Central memory CD8-positive, alpha-beta T cell (primary cell): ENCODE results near the gene RUVBL1.

Experiments used
- ATAC-seq: fragments of 150-1000 bp; cut with Tn5 transposase; replicated peaks from 2 replicates; pipeline ENCODE4 v1.10.0; 2022; ENCODE audit warnings: mild to moderate bottlenecking, moderate FRiP score, moderate number of reproducible peaks; ENCODE audit not compliant: poor library complexity, severe bottlenecking; ENCODE audit errors: extremely low read depth
- DNase-seq, 2 donors: peaks; one replicate each; pipeline ENCODE4 v3.0.0; 2021; ENCODE audit warnings: low spot score in 2 of 2
- H3K27ac Mint-ChIP-seq: one replicate; pipeline ENCODE4 v1.8.0; 2022; ENCODE audit warnings: low read depth, mild to moderate bottlenecking, moderate library complexity, mixed read lengths
- H3K27me3 Mint-ChIP-seq: one replicate; pipeline ENCODE4 v1.8.0; 2022; ENCODE audit warnings: mixed read lengths
- H3K36me3 Mint-ChIP-seq: one replicate; pipeline ENCODE4 v1.8.0; 2022; ENCODE audit warnings: mild to moderate bottlenecking, moderate library complexity, mixed read lengths; ENCODE audit not compliant: insufficient read depth
- H3K4me1 Mint-ChIP-seq: one replicate; pipeline ENCODE4 v1.8.0; 2022; ENCODE audit warnings: mixed read lengths
- H3K4me3 Mint-ChIP-seq: one replicate; pipeline ENCODE4 v1.8.0; 2022; ENCODE audit warnings: mild to moderate bottlenecking, moderate library complexity, mixed read lengths
- H3K9me3 Mint-ChIP-seq: one replicate; pipeline ENCODE4 v1.8.0; 2022; ENCODE audit warnings: mixed read lengths

Gene RUVBL1

GRCh38 chr3:128078322-128078721, 45.3 kb downstream of the RUVBL1 start:
- H3K36me3 Mint-ChIP-seq: peaks cover 13% of the 10 kb centered on the region
- H3K9me3 Mint-ChIP-seq: no peaks in the 10 kb centered on the region
- no peak overlapping the region for H3K4me3 Mint-ChIP-seq
- no peak overlapping the region for H3K27ac Mint-ChIP-seq
- ATAC-seq (no peak), DNase-seq (no peak)
- H3K27me3 Mint-ChIP-seq: no peaks in the 10 kb centered on the region
- H3K4me1 Mint-ChIP-seq: no peaks in the 10 kb centered on the region

- DNase-seq (no peak), ATAC-seq (no peak)
- Mint-ChIP-seq H3K27me3 (no peaks in the 10 kb centered on the region), H3K9me3 (no peaks in the 10 kb centered on the region), H3K4me1 (no peaks in the 10 kb centered on the region), H3K4me3 (peak overlapping the region; percentile 9), H3K36me3 (peaks cover 14% of the 10 kb centered on the region), H3K27ac (no peak overlapping the region)
These were observed 45.9 kb downstream of the RUVBL1 start for GRCh38 chr3:128077665-128078064.

DNA sequence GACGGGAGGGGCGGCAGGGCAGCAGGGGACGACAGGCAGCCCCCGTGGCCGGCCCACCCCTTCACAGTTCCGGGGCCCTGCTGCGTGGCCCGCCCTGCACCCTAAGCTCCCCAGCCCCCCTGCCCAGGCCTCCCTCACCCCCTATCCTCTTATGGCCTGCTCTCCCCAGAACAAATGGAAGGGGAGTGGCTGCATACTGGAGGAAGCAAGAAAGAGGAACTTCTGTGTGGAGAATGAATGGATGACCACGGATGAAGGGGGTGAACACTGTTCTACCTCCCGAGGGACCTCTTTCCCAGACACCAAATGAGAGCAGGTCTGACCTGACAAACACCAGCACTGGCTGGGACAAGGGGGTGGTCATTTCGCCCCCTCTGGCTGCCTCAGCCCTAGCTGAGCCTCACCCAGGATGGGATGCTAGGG, 46.4 kb downstream of the RUVBL1 start:
- Mint-ChIP-seq H3K4me1 (no peaks in the 10 kb centered on the region), H3K27me3 (no peaks in the 10 kb centered on the region), H3K27ac (no peak overlapping the region), H3K9me3 (no peaks in the 10 kb centered on the region), H3K36me3 (peaks cover 17% of the 10 kb centered on the region), H3K4me3 (peak overlapping the region; percentile 9)
- DNase-seq: no peak
- ATAC-seq: no peak

DNA sequence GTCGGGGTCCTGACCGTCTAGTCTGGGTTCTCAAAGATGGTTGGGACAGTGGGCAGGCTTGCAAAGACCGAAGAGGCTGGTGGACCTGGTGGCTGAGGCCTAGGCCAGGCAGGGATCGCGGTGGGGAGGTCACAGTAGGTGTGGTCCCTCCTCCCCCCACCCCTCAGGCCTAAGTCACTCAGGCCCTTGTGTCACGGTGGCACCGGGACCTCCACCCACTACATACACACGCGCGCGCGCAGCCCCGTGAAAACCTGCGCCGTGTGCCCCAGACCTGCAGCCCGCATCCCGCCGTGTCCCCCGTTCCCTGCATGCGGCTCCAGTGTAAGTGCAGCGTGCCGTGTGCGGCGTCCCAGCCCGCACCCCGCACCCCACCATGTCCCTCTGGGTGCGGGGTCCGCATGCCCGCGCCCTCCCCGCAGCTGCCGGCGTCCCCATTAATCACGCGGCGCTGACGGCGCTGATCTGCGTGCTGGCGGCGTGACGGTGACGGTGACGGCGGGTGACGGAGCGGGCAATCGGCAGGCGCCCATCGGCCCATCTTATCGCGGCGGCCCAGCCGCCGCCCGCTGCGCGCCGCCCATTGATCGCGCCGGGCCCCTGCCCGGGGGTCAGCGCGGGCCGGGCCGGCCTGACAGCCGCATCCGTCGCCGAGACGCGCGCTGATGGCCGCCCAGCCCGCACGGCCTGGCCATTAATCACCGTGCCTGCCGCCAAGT, 47.0 kb downstream of the RUVBL1 start:
- Mint-ChIP-seq H3K36me3 (peaks cover 20% of the 10 kb centered on the region), H3K4me1 (no peaks in the 10 kb centered on the region), H3K27ac (no peak overlapping the region), H3K27me3 (no peaks in the 10 kb centered on the region), H3K4me3 (peak overlapping the region; percentile 58), H3K9me3 (no peaks in the 10 kb centered on the region)
- ATAC-seq (no peak), DNase-seq (no peak)

- no peaks in the 10 kb centered on the region for H3K27me3 Mint-ChIP-seq
These were observed 47.8 kb downstream of the RUVBL1 start for GRCh38 chr3:128075522-128076482.

GRCh38 chr3:128074851-128075521, 48.6 kb downstream of the RUVBL1 start:
- Mint-ChIP-seq H3K4me3 (peak overlapping the region; percentile 58), H3K36me3 (peaks cover 25% of the 10 kb centered on the region), H3K27ac (no peak overlapping the region), H3K4me1 (no peaks in the 10 kb centered on the region), H3K9me3 (no peaks in the 10 kb centered on the region), H3K27me3 (no peaks in the 10 kb centered on the region)
- ATAC-seq: no peak
- DNase-seq: no peak

More at GRCh38 chr3:128075522-128076482, 47.8 kb downstream of the RUVBL1 start:
- peak; percentile 67 to 81 for DNase-seq
- no peaks in the 10 kb centered on the region for H3K4me1 Mint-ChIP-seq
- H3K36me3 Mint-ChIP-seq: peaks cover 24% of the 10 kb centered on the region
- H3K4me3 Mint-ChIP-seq: peak overlapping the region; percentile 58
- peak; percentile 87 for ATAC-seq
- H3K27ac Mint-ChIP-seq: no peak overlapping the region
- no peaks in the 10 kb centered on the region for H3K9me3 Mint-ChIP-seq

DNA sequence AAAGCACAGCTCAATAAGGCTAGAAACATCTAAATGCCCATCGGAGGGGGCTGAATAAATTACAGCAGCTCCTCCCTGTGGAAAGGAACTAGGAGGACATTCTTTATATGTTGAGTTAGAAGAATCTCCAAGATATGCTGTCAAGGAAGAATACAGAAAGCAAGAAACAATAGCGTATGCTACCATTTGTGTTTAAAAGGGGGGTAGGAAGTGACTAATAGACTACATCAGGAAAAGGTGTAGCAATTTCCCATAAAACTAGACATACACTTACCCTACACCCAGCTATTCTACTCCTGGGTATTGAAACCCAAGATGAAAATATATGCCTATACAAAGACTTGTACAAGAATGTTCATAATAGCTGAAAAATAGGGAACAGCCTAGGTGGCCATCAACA, 49.8 kb downstream of the RUVBL1 start:
- Mint-ChIP-seq H3K36me3 (peaks cover 34% of the 10 kb centered on the region), H3K4me1 (no peaks in the 10 kb centered on the region), H3K9me3 (no peaks in the 10 kb centered on the region), H3K27me3 (no peaks in the 10 kb centered on the region), H3K27ac (no peak overlapping the region), H3K4me3 (no peak overlapping the region)
- ATAC-seq: no peak
- no peak for DNase-seq

DNA sequence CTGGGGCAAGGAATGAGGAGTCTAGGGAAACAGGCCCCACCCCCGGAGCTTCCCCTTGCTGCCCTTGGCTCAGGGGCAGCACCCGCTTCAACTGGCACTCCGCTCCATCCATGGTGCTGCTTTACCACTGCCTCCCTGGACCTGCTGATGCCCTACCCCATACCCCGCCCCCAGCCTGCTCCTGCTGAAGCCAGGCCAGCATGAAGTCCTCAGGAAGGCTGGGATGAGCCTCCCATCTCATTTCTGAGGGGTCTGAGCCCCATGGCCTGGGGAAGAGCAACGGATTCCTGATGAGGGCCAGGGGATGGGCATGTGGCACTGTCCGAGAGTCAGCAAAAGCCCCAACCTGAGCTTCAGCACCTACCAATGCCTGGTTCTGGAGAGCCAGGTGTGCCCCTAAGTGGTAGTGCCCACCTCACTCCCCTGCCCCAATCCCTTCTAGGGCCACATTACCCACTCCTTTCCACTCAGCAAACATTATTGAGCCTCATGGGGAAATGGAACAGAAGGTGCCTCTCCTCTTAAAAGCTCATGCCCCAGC, 50.4 kb downstream of the RUVBL1 start:
- Mint-ChIP-seq H3K4me1 (peaks cover 4% of the 10 kb centered on the region), H3K27me3 (no peaks in the 10 kb centered on the region), H3K9me3 (no peaks in the 10 kb centered on the region), H3K27ac (no peak overlapping the region), H3K4me3 (no peak overlapping the region), H3K36me3 (peaks cover 36% of the 10 kb centered on the region)
- no peak for DNase-seq
- ATAC-seq: no peak

GRCh38 chr3:128072454-128073184, 51.0 kb downstream of the RUVBL1 start:
- peaks cover 7% of the 10 kb centered on the region for H3K4me1 Mint-ChIP-seq
- H3K36me3 Mint-ChIP-seq: peaks cover 40% of the 10 kb centered on the region
- no peak overlapping the region for H3K4me3 Mint-ChIP-seq
- no peak overlapping the region for H3K27ac Mint-ChIP-seq
- H3K9me3 Mint-ChIP-seq: no peaks in the 10 kb centered on the region
- DNase-seq (no peak), ATAC-seq (no peak)
- no peaks in the 10 kb centered on the region for H3K27me3 Mint-ChIP-seq

DNA sequence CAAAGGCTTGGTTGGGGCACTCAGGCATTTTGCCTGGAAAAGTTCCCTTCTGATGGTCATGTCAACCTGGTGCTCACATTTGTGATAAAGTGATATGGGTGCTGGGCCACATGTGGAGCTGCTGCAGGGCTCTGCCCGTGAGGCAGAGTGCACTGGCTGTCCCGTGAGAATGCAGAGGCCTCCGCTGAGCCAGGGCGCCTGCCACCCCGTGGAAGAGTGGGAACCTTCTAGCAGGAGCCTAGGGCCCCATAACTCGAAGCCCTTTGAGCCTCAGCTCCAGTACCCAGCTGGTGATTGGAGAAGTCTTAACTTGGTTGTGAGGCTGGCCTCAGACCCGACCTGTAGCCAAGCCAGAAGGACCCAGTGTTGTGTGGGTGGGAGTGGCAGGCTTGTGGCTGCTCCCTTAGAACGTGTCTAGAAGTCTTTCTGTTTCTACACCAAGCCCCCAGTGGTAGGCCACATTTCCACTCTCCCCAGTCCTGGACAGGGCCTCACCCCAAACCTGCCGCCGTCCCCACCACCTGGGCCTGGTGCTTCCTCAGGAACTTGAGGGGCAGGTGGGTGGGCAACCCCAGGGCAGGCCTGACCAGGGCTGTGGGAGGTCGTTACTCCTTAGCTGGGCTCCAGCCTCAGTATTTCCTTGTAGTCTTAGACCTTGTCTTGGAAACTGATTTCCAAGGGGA, 51.7 kb downstream of the RUVBL1 start:
- peaks cover 7% of the 10 kb centered on the region for H3K4me1 Mint-ChIP-seq
- no peak for ATAC-seq
- no peaks in the 10 kb centered on the region for H3K9me3 Mint-ChIP-seq
- no peaks in the 10 kb centered on the region for H3K27me3 Mint-ChIP-seq
- peak in 1 of 2 donors; percentile 6 for DNase-seq
- H3K36me3 Mint-ChIP-seq: peaks cover 47% of the 10 kb centered on the region
- no peak overlapping the region for H3K27ac Mint-ChIP-seq
- no peak overlapping the region for H3K4me3 Mint-ChIP-seq

DNA sequence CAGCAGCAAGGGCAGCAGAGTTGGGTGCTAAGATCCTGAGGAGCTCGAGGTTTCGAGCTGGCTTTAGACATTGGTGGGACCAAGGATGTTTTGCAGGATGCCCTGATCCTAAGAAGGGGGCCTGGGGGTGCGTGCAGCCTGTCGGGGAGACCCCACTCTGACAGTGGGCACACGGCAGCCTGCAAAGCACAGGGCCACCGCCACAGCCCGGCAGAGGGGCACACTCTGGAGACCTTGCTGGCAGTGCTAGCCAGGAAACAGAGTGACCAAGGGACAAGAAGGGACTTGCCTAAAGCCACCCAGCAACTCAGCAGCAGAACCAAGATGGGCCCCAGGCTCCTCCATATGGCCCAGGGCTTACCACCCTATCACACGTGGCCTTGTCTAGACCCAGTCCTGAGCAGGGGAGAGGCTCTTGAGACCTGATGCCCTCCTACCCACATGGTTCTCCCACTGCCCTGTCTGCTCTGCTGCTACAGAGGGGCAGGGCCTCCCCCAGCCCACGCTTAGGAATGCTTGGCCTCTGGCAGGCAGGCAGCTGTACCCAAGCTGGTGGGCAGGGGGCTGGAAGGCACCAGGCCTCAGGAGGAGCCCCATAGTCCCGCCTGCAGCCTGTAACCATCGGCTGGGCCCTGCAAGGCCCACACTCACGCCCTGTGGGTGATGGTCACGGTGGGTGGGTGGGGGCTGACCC, 52.6 kb downstream of the RUVBL1 start:
- Mint-ChIP-seq H3K4me3 (no peak overlapping the region), H3K9me3 (no peaks in the 10 kb centered on the region), H3K27me3 (no peaks in the 10 kb centered on the region), H3K36me3 (peaks cover 56% of the 10 kb centered on the region), H3K4me1 (peaks cover 7% of the 10 kb centered on the region), H3K27ac (no peak overlapping the region)
- DNase-seq: peak in 1 of 2 donors; percentile 3
- no peak for ATAC-seq
